Mesendoderm (in vitro differentiated cells): Measurements from ENCODE around the gene RABGAP1L.

Experiments
- DNase-seq: peaks from one replicate; pipeline ENCODE4 v3.0.0; 2013
- H2AK5ac ChIP-seq: 2 replicates; pipeline ENCODE4 v1.6.1; 2013; ENCODE audit warnings: low read length, inconsistent platforms
- H2BK120ac ChIP-seq: 2 replicates; pipeline ENCODE4 v1.6.1; 2013; ENCODE audit warnings: low read depth, mild to moderate bottlenecking, low read length, moderate library complexity, mixed read lengths
- H2BK15ac ChIP-seq: replicated peaks from 2 replicates; pipeline ENCODE4 v1.6.1; 2013; ENCODE audit warnings: low read depth, mild to moderate bottlenecking, moderate library complexity
- H2BK5ac ChIP-seq: 2 replicates; pipeline ENCODE4 v1.6.1; 2013; ENCODE audit warnings: low read length, inconsistent platforms
- H3K18ac ChIP-seq: 2 replicates; pipeline ENCODE4 v1.6.1; 2013; ENCODE audit warnings: mild to moderate bottlenecking, low read length, mixed read lengths
- H3K23ac ChIP-seq: one replicate; pipeline ENCODE4 v1.6.1; 2013; ENCODE audit warnings: low read length
- H3K27ac ChIP-seq: 2 replicates; pipeline ENCODE4 v1.5.1; 2013; ENCODE audit warnings: low read depth, mild to moderate bottlenecking, inconsistent platforms, low read length, moderate library complexity
- H3K27me3 ChIP-seq: 2 replicates; pipeline ENCODE4 v1.6.1; 2013; ENCODE audit warnings: low read length, control low read depth, mild to moderate bottlenecking, inconsistent platforms; ENCODE audit not compliant: insufficient read depth, poor library complexity
- H3K36me3 ChIP-seq: 2 replicates; pipeline ENCODE4 v1.6.1; 2013; ENCODE audit warnings: low read length, inconsistent platforms; ENCODE audit not compliant: control insufficient read depth, insufficient read depth
- H3K4ac ChIP-seq: one replicate; pipeline ENCODE4 v1.6.1; 2013; ENCODE audit warnings: low read depth, mild to moderate bottlenecking, low read length, moderate library complexity
- H3K4me1 ChIP-seq: 2 replicates; pipeline ENCODE4 v1.6.1; 2013; ENCODE audit warnings: low read depth, low read length, inconsistent platforms; ENCODE audit not compliant: control insufficient read depth
- H3K4me2 ChIP-seq: 2 replicates; pipeline ENCODE4 v1.6.1; 2013; ENCODE audit warnings: low read length
- H3K4me3 ChIP-seq: 2 replicates; pipeline ENCODE4 v1.5.1; 2013; ENCODE audit warnings: mild to moderate bottlenecking, low read length
- H3K56ac ChIP-seq: one replicate; pipeline ENCODE4 v1.6.1; 2013; ENCODE audit warnings: low read length
- H3K79me1 ChIP-seq: 2 replicates; pipeline ENCODE4 v1.6.1; 2013; ENCODE audit warnings: low read length, inconsistent platforms
- H3K79me2 ChIP-seq: 2 replicates; pipeline ENCODE4 v1.6.1; 2013; ENCODE audit warnings: mild to moderate bottlenecking, low read length; ENCODE audit not compliant: control insufficient read depth, insufficient read depth
- H3K9ac ChIP-seq: 2 replicates; pipeline ENCODE4 v1.6.1; 2013; ENCODE audit warnings: low read length, inconsistent platforms
- H4K5ac ChIP-seq: one replicate; pipeline ENCODE4 v1.6.1; 2013; ENCODE audit warnings: low read length
- H4K8ac ChIP-seq: one replicate; pipeline ENCODE4 v1.6.1; 2013; ENCODE audit warnings: low read depth, mild to moderate bottlenecking, control low read depth, low read length, moderate library complexity
- WGBS: extraction: QIAGEN DNeasy Blood & Tissue Kit; methylation state at CpG from one replicate; pipeline ENCODE4 v1.1.7; 2013; ENCODE audit warnings: low lambda C conversion rate, missing lambda C conversion rate; ENCODE audit not compliant: insufficient coverage; ENCODE audit errors: extremely low coverage; 5-methylcytosine and 5-hydroxymethylcytosine counted together

RABGAP1L gene

DNA sequence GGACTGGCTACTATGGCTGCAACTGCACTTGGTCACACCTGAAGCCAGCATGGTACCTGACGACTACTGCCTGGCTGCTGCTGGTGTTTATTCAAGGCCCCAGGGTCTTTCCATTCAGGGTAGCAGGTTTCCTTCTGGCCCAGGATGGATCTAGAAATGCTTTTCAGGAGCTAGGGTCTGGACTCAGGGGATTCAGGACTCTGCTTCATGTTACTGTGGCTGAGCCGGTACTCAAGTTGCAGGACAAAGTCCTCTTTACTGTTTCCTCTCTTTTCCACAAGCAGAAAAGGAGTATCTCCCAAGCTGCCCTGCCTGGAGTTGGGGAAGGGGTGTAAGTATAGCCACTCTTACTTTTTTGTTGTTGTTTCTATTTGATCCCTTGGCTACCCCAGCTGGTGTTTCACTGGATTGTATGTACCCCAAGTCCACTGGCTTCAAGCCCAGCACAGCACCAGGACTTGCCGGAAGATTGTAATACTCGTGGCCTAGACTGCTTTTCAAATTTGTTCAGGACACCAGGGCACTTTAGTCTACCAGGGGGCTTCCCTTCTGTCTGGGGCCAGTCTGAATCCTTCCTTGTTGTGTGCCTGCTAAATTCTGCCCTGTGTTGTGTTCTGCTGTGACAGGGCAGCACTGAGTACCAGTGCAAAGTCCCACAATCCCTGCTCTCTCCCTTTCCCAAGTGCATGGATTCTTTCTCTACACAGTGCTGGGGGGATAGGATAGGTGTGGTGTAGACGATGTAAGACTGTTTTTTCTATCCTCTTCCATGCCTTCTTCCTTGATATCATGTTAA lies 536.9 kb downstream of the RABGAP1L start:
- no CpG with 5 or more reads among the region's 5 CpGs for WGBS
- H3K9ac ChIP-seq = no peak overlapping the region
- H3K27me3 ChIP-seq = no peaks in the 10 kb centered on the region
- H4K5ac ChIP-seq = no peak overlapping the region
- H2BK15ac ChIP-seq = no peak overlapping the region
- no peak overlapping the region for H2AK5ac ChIP-seq
- no peaks in the 10 kb centered on the region for H3K36me3 ChIP-seq
- H2BK5ac ChIP-seq = no peak overlapping the region
- H3K4me2 ChIP-seq = no peak overlapping the region
- no peak overlapping the region for H3K23ac ChIP-seq
- H3K27ac ChIP-seq = no peak overlapping the region
- H3K4me3 ChIP-seq = no peak overlapping the region
- H4K8ac ChIP-seq = no peak overlapping the region
- H3K79me1 ChIP-seq = no peaks in the 10 kb centered on the region
- H3K4ac ChIP-seq = no peak overlapping the region
- no peaks in the 10 kb centered on the region for H3K4me1 ChIP-seq
- H3K18ac ChIP-seq = no peak overlapping the region
- no peaks in the 10 kb centered on the region for H3K79me2 ChIP-seq
- H2BK120ac ChIP-seq = no peak overlapping the region
- no peak overlapping the region for H3K56ac ChIP-seq
- DNase-seq = peak; percentile 3

DNA sequence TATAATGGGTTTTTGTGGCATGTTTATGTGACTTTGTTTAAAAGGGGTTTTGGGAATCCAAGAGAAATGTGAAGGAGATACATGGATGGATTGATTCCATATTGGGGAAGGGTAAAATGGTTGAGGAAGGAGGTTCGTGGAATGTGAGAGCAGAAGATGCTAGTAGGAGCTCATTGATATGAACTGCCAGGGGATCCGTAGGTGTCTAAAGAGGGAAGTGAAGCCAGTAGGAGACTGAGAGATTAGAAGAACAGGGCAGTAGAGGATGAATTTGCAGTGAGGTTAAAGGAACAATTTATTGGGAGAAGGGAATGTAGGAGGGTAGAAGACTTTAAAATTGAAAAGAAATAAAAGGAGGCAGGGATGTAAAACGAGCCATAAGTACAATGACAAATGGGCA lies 541.0 kb downstream of the RABGAP1L start:
- no peak overlapping the region for H2BK5ac ChIP-seq
- peak; percentile 22 for DNase-seq
- H3K9ac ChIP-seq = no peak overlapping the region
- H4K8ac ChIP-seq = no peak overlapping the region
- H3K27me3 ChIP-seq = no peaks in the 10 kb centered on the region
- H3K36me3 ChIP-seq = no peaks in the 10 kb centered on the region
- H3K79me1 ChIP-seq = no peaks in the 10 kb centered on the region
- no peak overlapping the region for H3K56ac ChIP-seq
- no peak overlapping the region for H2AK5ac ChIP-seq
- no peak overlapping the region for H3K27ac ChIP-seq
- 100% methylated on average over 1 of the region's 3 CpGs for WGBS
- no peak overlapping the region for H3K4me3 ChIP-seq
- H3K79me2 ChIP-seq = no peaks in the 10 kb centered on the region
- no peak overlapping the region for H3K4me2 ChIP-seq
- H3K18ac ChIP-seq = no peak overlapping the region
- no peak overlapping the region for H2BK120ac ChIP-seq
- H3K4ac ChIP-seq = no peak overlapping the region
- H2BK15ac ChIP-seq = no peak overlapping the region
- H3K23ac ChIP-seq = no peak overlapping the region
- H4K5ac ChIP-seq = no peak overlapping the region
- H3K4me1 ChIP-seq = no peaks in the 10 kb centered on the region

DNA sequence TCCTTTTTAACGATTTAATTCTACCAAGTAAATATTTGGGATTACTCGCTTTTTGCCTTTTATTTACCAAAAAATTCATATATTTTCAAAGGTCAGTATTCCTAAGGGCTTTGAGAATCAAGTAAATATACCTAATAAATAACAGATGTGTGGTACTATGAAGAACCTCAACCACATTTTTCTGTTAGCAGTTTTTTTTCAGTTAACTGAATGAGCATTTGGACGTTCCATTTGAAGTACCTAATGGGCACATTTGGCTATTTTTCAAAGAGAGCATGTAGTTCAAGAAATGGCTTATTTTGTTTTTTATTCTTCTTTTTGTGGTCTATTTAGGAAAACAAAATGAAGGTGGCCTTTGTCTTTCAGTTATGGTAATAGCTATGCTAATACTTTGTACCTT lies 541.5 kb downstream of the RABGAP1L start:
- Histone ChIP-seq H2BK120ac (no peak overlapping the region), H2BK5ac (no peak overlapping the region), H4K8ac (no peak overlapping the region), H2BK15ac (no peak overlapping the region), H3K79me2 (no peaks in the 10 kb centered on the region), H3K4me2 (no peak overlapping the region), H3K23ac (no peak overlapping the region), H3K27ac (no peak overlapping the region), H3K9ac (no peak overlapping the region), H3K36me3 (no peaks in the 10 kb centered on the region), H3K56ac (no peak overlapping the region), H3K27me3 (no peaks in the 10 kb centered on the region), H2AK5ac (no peak overlapping the region), H3K18ac (no peak overlapping the region), H3K4ac (no peak overlapping the region), H3K4me3 (no peak overlapping the region), H3K4me1 (no peaks in the 10 kb centered on the region), H4K5ac (no peak overlapping the region), H3K79me1 (no peaks in the 10 kb centered on the region)
- DNase-seq = no peak
- no CpG with 5 or more reads among the region's 3 CpGs for WGBS

DNA sequence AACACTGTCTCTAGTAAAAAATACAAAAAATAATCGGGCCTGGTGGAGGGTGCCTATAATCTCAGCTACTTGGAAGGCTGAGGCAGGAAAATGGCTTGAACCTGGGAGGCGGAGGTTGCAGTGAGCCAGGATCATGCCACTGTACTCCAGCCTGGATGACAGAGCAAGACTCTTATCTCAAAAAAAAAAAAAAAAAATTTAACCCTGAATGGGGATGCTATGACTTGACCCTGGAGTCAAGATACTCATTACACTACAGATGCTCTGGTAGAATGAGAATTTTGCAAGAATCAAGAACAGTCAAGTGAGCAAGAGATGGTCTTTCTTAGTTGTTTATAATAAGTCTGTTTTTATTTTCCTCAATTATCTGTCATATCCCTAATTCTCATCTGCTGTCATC lies 542.2 kb downstream of the RABGAP1L start:
- Histone ChIP-seq H3K56ac (no peak overlapping the region), H3K79me1 (no peaks in the 10 kb centered on the region), H3K27ac (no peak overlapping the region), H3K4me3 (no peak overlapping the region), H3K18ac (no peak overlapping the region), H3K27me3 (no peaks in the 10 kb centered on the region), H3K4me1 (no peaks in the 10 kb centered on the region), H2AK5ac (no peak overlapping the region), H3K79me2 (no peaks in the 10 kb centered on the region), H3K36me3 (no peaks in the 10 kb centered on the region), H3K4me2 (no peak overlapping the region), H2BK120ac (no peak overlapping the region), H2BK5ac (no peak overlapping the region), H4K5ac (no peak overlapping the region), H4K8ac (no peak overlapping the region), H3K4ac (no peak overlapping the region), H3K9ac (no peak overlapping the region), H3K23ac (no peak overlapping the region), H2BK15ac (no peak overlapping the region)
- WGBS = no CpG with 5 or more reads among the region's 2 CpGs
- DNase-seq = no peak

DNA sequence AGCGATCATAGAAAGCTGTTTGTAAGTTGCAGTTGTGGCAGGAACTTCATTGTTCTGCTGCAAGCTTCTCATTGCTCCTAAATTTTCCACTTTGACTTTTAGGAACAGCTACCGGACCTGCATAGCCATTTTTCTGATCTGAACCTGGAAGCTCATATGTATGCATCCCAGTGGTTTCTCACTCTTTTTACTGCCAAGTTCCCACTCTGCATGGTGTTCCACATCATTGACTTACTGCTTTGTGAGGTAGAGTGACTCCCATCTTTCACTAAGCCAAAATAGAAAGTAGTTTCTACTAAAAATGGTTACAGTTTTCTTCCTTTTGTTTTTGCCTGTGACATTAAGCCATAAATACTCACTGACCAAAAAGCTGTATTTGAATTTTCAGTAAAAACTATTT lies 542.7 kb downstream of the RABGAP1L start:
- no peaks in the 10 kb centered on the region for H3K27me3 ChIP-seq
- H3K4me1 ChIP-seq = no peaks in the 10 kb centered on the region
- no peak overlapping the region for H3K4ac ChIP-seq
- no peak overlapping the region for H4K5ac ChIP-seq
- no peak overlapping the region for H3K27ac ChIP-seq
- H3K79me2 ChIP-seq = no peaks in the 10 kb centered on the region
- no peak overlapping the region for H3K9ac ChIP-seq
- no peak for DNase-seq
- no peak overlapping the region for H4K8ac ChIP-seq
- no peak overlapping the region for H3K23ac ChIP-seq
- no peak overlapping the region for H2BK5ac ChIP-seq
- no peak overlapping the region for H2AK5ac ChIP-seq
- no peak overlapping the region for H3K18ac ChIP-seq
- no peak overlapping the region for H3K56ac ChIP-seq
- H3K79me1 ChIP-seq = no peaks in the 10 kb centered on the region
- H3K4me2 ChIP-seq = no peak overlapping the region
- no peak overlapping the region for H3K4me3 ChIP-seq
- H3K36me3 ChIP-seq = no peaks in the 10 kb centered on the region
- H2BK15ac ChIP-seq = no peak overlapping the region
- H2BK120ac ChIP-seq = no peak overlapping the region
- WGBS = no CpG with 5 or more reads among the region's 2 CpGs

DNA sequence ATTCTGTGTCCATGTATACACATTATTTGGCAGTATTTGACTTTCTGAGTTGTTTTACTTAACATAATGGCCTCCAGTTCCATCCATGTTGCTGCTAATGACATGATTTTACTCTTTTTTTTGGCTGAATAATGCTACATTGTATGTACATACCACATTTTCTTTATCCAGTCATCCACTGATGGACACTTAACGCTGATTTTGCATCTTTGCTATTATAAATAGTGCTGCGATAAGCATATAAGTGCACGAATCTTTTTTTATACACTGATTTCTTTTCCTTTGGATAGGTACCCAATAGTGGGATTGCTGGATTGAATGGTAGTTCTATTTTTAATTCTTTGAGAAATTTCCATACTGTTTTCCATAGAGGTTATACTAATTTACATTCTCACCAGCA lies 544.0 kb downstream of the RABGAP1L start:
- Histone ChIP-seq H2BK120ac (no peak overlapping the region), H3K56ac (no peak overlapping the region), H2BK15ac (no peak overlapping the region), H2AK5ac (no peak overlapping the region), H4K5ac (no peak overlapping the region), H3K18ac (no peak overlapping the region), H3K79me2 (no peaks in the 10 kb centered on the region), H3K4me2 (no peak overlapping the region), H3K27ac (no peak overlapping the region), H3K23ac (no peak overlapping the region), H3K36me3 (no peaks in the 10 kb centered on the region), H3K4me1 (no peaks in the 10 kb centered on the region), H4K8ac (no peak overlapping the region), H3K4me3 (no peak overlapping the region), H3K79me1 (no peaks in the 10 kb centered on the region), H3K27me3 (no peaks in the 10 kb centered on the region), H2BK5ac (no peak overlapping the region), H3K9ac (no peak overlapping the region), H3K4ac (no peak overlapping the region)
- no peak for DNase-seq
- no CpG with 5 or more reads among the region's 3 CpGs for WGBS
